ENCODE data around the gene MOB4. TPM values are rescaled to one million over a fixed set of nuclear protein-coding genes. Genes with fewer than 3 reads are reported as not detected.
"Not testable (repeated sequence)": the region's sequence is repeated elsewhere in the genome, so short reads cannot be mapped to it uniquely, and the experiment has no call there.

MOB4 gene
- polyA plus RNA-seq, 1 donor, result 33.4 TPM

GRCh38 chr2:197514754-197515153 is 1.1 kb upstream of the MOB4 start:
- DNase-seq, result no peak

GRCh38 chr2:197515315-197515738 is 539 bp upstream of the MOB4 start:
- no peak for DNase-seq

GRCh38 chr2:197516393-197516761 is 511 bp downstream of the MOB4 start:
- DNase-seq, result no peak

- no peak for DNase-seq
Measured at GRCh38 chr2:197517150-197517549, 1.3 kb downstream of the MOB4 start.

GRCh38 chr2:197538412-197538811 is 22.5 kb downstream of the MOB4 start:
- DNase-seq, result no peak

- no peak for DNase-seq
Measured at GRCh38 chr2:197539734-197540133, 23.9 kb downstream of the MOB4 start.

GRCh38 chr2:197543206-197543605 is 27.3 kb downstream of the MOB4 start:
- no peak for DNase-seq

GRCh38 chr2:197547163-197547900 is 31.5 kb downstream of the MOB4 start:
- DNase-seq, result no peak

GRCh38 chr2:197548582-197548981 is 32.7 kb downstream of the MOB4 start:
- no peak for DNase-seq

- not testable (repeated sequence) for DNase-seq
Measured at GRCh38 chr2:197551260-197551659, 35.4 kb downstream of the MOB4 start.

- DNase-seq, result no peak
Measured at GRCh38 chr2:197555467-197555866, 39.6 kb downstream of the MOB4 start.

GRCh38 chr2:197556456-197556855 is 40.6 kb downstream of the MOB4 start:
- DNase-seq, result peak; percentile 83

GRCh38 chr2:197558393-197558792 is 42.5 kb downstream of the MOB4 start:
- DNase-seq, result no peak

GRCh38 chr2:197559681-197560080 is 43.8 kb downstream of the MOB4 start:
- peak; percentile 27 for DNase-seq

GRCh38 chr2:197560146-197560665 is 44.3 kb downstream of the MOB4 start:
- DNase-seq, result no peak

- DNase-seq, result peak; percentile 43
Measured at GRCh38 chr2:197571627-197572271, 55.9 kb downstream of the MOB4 start.

GRCh38 chr2:197573608-197574007 is 57.7 kb downstream of the MOB4 start:
- DNase-seq, result no peak

- no peak for DNase-seq
Measured at GRCh38 chr2:197575987-197576386, 60.1 kb downstream of the MOB4 start.

- peak; percentile 68 for DNase-seq
Measured at GRCh38 chr2:197576631-197577030, 60.8 kb downstream of the MOB4 start.

GRCh38 chr2:197577446-197577845 is 61.6 kb downstream of the MOB4 start:
- no peak for DNase-seq

- not testable (repeated sequence) for DNase-seq
Measured at GRCh38 chr2:197578294-197578693, 62.4 kb downstream of the MOB4 start.

- not testable (repeated sequence) for DNase-seq
Measured at GRCh38 chr2:197580166-197580565, 64.3 kb downstream of the MOB4 start.

GRCh38 chr2:197587255-197587654 is 71.4 kb downstream of the MOB4 start:
- DNase-seq, result not testable (repeated sequence)

Data from hindlimb muscle (tissue), 1 donor.